ENCODE results near the gene SAMD8. TPM values are rescaled to one million over a fixed set of nuclear protein-coding genes. Genes with fewer than 3 reads are reported as not detected.

SAMD8 gene
- polyA plus RNA-seq, 3 donors: 13.0 to 18.8 (median 13.7) TPM

- Mint-ChIP-seq H3K4me1 (no peaks in the 10 kb centered on the region), H3K27ac (peak overlapping the region in 1 of 7 donors; percentile 7), H3K36me3 (peaks cover 50 to 72% of the 10 kb centered on the region in 2 donors), H3K4me3 (no peak overlapping the region), H3K27me3 (ENCODE audit: low read depth in 3 of 3) (peaks cover 0 to 2% (median 0%) of the 10 kb centered on the region in 3 donors), H3K9me3 (no peaks in the 10 kb centered on the region)
- Histone ChIP-seq H3K4me3 (replicated peaks in 1 of 3; ENCODE audit: low read depth in 2 of 3, low read length in 3 of 3) (no peak overlapping the region), H4K20me1 (ENCODE audit: insufficient read depth, low read length) (peaks cover 46% of the 10 kb centered on the region), H3K4me1 (ENCODE audit: control insufficient read depth in 1 of 2, insufficient read depth in 2 of 2, low read length in 2 of 2) (no peaks in the 10 kb centered on the region), H3K4me2 (replicated peaks; ENCODE audit: extremely low read depth, low read length, poor library complexity, severe bottlenecking) (no peak overlapping the region), H2AFZ (ENCODE audit: insufficient read depth, low read depth, low read length, poor library complexity, severe bottlenecking) (no peak overlapping the region), H3K27me3 (ENCODE audit: control insufficient read depth in 2 of 2, insufficient read depth in 2 of 2, low read length in 2 of 2) (no peaks in the 10 kb centered on the region), H3K9ac (ENCODE audit: insufficient read depth, low read length, poor library complexity, severe bottlenecking) (no peak overlapping the region), H3K27ac (ENCODE audit: low read depth in 1 of 2, low read length in 2 of 2) (no peak overlapping the region), H3K79me2 (ENCODE audit: insufficient read depth, low read length) (no peaks in the 10 kb centered on the region), H3K36me3 (replicated peaks in 1 of 2; ENCODE audit: control insufficient read depth in 1 of 2, insufficient read depth in 2 of 2, low read length in 2 of 2) (peaks cover 41 to 84% of the 10 kb centered on the region in 2 donors), H3K9me3 (replicated peaks in 1 of 2; ENCODE audit: control insufficient read depth in 1 of 2, insufficient read depth in 1 of 2, low read length in 2 of 2) (no peaks in the 10 kb centered on the region)
- intact Hi-C loops (cut with micrococcal nuclease): no loop called here
- DNase-seq: no peak
- no CpG with 5 or more reads among the region's 2 CpGs for WGBS (ENCODE audit: insufficient coverage)
- no peak for TF ChIP-seq CTCF (IDR thresholded peaks at IDR 0.05)
Measured at GRCh38 chr10:75175046-75175445, 63.6 kb downstream of the SAMD8 start.

- H4K20me1 ChIP-seq (ENCODE audit: insufficient read depth, low read length): peaks cover 48% of the 10 kb centered on the region
- no peaks in the 10 kb centered on the region for H3K9me3 ChIP-seq (replicated peaks in 1 of 2; ENCODE audit: control insufficient read depth in 1 of 2, insufficient read depth in 1 of 2, low read length in 2 of 2)
- no peak overlapping the region for H3K27ac ChIP-seq (ENCODE audit: low read depth in 1 of 2, low read length in 2 of 2)
- TF ChIP-seq CTCF (IDR thresholded peaks at IDR 0.05): no peak
- H2AFZ ChIP-seq (ENCODE audit: insufficient read depth, low read depth, low read length, poor library complexity, severe bottlenecking): no peak overlapping the region
- intact Hi-C loops (cut with micrococcal nuclease): no loop called here
- Mint-ChIP-seq H3K27ac (peak overlapping the region in 1 of 7 donors; percentile 4), H3K4me1 (no peaks in the 10 kb centered on the region), H3K4me3 (no peak overlapping the region), H3K27me3 (ENCODE audit: low read depth in 3 of 3) (peaks cover 0 to 2% (median 0%) of the 10 kb centered on the region in 3 donors), H3K36me3 (peaks cover 52 to 72% of the 10 kb centered on the region in 2 donors), H3K9me3 (no peaks in the 10 kb centered on the region)
- no peaks in the 10 kb centered on the region for H3K27me3 ChIP-seq (ENCODE audit: control insufficient read depth in 2 of 2, insufficient read depth in 2 of 2, low read length in 2 of 2)
- H3K4me3 ChIP-seq (replicated peaks in 1 of 3; ENCODE audit: low read depth in 2 of 3, low read length in 3 of 3): no peak overlapping the region
- DNase-seq: no peak
- H3K4me2 ChIP-seq (replicated peaks; ENCODE audit: extremely low read depth, low read length, poor library complexity, severe bottlenecking): no peak overlapping the region
- no peaks in the 10 kb centered on the region for H3K79me2 ChIP-seq (ENCODE audit: insufficient read depth, low read length)
- H3K9ac ChIP-seq (ENCODE audit: insufficient read depth, low read length, poor library complexity, severe bottlenecking): no peak overlapping the region
- WGBS (ENCODE audit: insufficient coverage): 94% methylated on average over 5 of the region's 6 CpGs
- peaks cover 40 to 89% of the 10 kb centered on the region in 2 donors for H3K36me3 ChIP-seq (replicated peaks in 1 of 2; ENCODE audit: control insufficient read depth in 1 of 2, insufficient read depth in 2 of 2, low read length in 2 of 2)
- no peaks in the 10 kb centered on the region for H3K4me1 ChIP-seq (ENCODE audit: control insufficient read depth in 1 of 2, insufficient read depth in 2 of 2, low read length in 2 of 2)
Measured at GRCh38 chr10:75176046-75176445, 64.6 kb downstream of the SAMD8 start.

Measured in CD14-positive monocyte (primary cell).